ENCODE measurements around the gene POC1A. TPM values are rescaled to one million over a fixed set of nuclear protein-coding genes. Genes with fewer than 3 reads are reported as not detected.

The POC1A gene
- total and polyA plus RNA-seq, 2 experiments from 2014 or later, result 19.1 to 26.7 TPM

DNA sequence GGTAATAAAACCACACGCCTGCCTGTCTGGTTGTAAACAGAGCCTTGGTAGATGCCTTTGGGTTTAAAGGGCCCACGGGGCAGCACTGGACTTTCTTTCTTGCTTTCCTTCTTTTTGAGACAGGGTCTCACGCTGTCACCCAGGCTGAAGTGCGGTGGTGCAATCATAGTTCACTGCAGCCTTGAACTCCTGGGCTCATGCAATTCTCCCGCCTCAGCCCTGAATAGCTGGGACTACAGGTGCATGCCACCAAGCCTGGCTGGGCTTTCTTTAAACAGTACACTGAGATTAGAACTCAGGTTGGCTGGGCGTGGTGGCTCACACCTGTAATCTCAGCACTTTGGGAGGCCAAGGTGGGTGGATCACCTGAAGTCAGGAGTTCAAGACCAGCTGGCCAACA is 42.2 kb downstream of the POC1A start:
- no peaks in the 10 kb centered on the region for H3K27me3 ChIP-seq (ENCODE audit: insufficient read depth)
- H3K4me3 Mint-ChIP-seq, result no peak overlapping the region
- H3K36me3 Mint-ChIP-seq (ENCODE audit: low read depth), result peaks cover 18% of the 10 kb centered on the region
- no peak overlapping the region for H3K27ac Mint-ChIP-seq
- H3K27ac ChIP-seq (ENCODE audit: low read depth), result no peak overlapping the region
- no peaks in the 10 kb centered on the region for H4K20me1 ChIP-seq (replicated peaks; ENCODE audit: insufficient read depth)
- no peaks in the 10 kb centered on the region; the same call in 1 of the 2 replicates for H3K36me3 ChIP-seq (ENCODE audit: insufficient read depth)
- DNase-seq (ENCODE audit: low spot score) (no peak), ATAC-seq (no peak)
- H3K4me1 Mint-ChIP-seq, result no peaks in the 10 kb centered on the region; the same call in 2 of the 3 replicates
- no peaks in the 10 kb centered on the region for H3K79me2 ChIP-seq (replicated peaks; ENCODE audit: insufficient read depth)
- H3K9me3 Mint-ChIP-seq, result no peaks in the 10 kb centered on the region
- no peaks in the 10 kb centered on the region for H3K9me2 ChIP-seq (ENCODE audit: insufficient read depth)
- no peak overlapping the region for H3K4me3 ChIP-seq
- TF ChIP-seq, protein P1, sequence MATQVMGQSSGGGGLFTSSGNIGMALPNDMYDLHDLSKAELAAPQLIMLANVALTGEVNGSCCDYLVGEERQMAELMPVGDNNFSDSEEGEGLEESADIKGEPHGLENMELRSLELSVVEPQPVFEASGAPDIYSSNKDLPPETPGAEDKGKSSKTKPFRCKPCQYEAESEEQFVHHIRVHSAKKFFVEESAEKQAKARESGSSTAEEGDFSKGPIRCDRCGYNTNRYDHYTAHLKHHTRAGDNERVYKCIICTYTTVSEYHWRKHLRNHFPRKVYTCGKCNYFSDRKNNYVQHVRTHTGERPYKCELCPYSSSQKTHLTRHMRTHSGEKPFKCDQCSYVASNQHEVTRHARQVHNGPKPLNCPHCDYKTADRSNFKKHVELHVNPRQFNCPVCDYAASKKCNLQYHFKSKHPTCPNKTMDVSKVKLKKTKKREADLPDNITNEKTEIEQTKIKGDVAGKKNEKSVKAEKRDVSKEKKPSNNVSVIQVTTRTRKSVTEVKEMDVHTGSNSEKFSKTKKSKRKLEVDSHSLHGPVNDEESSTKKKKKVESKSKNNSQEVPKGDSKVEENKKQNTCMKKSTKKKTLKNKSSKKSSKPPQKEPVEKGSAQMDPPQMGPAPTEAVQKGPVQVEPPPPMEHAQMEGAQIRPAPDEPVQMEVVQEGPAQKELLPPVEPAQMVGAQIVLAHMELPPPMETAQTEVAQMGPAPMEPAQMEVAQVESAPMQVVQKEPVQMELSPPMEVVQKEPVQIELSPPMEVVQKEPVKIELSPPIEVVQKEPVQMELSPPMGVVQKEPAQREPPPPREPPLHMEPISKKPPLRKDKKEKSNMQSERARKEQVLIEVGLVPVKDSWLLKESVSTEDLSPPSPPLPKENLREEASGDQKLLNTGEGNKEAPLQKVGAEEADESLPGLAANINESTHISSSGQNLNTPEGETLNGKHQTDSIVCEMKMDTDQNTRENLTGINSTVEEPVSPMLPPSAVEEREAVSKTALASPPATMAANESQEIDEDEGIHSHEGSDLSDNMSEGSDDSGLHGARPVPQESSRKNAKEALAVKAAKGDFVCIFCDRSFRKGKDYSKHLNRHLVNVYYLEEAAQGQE (IDR thresholded peaks at IDR 0.05; ENCODE audit: unreplicated experiment), result no peak
- no peak for TF ChIP-seq EZH2phosphoT487 (IDR thresholded peaks at IDR 0.05; ENCODE audit: unreplicated experiment)
- no peak for TF ChIP-seq ZNF114 (CRISPR knock-in tag; IDR thresholded peaks at IDR 0.05)
- no peak for TF ChIP-seq STAT1 (IDR thresholded peaks at IDR 0.05; ENCODE audit: unreplicated experiment)
- no peak for TF ChIP-seq JUNB (IDR thresholded peaks at IDR 0.05; ENCODE audit: unreplicated experiment)
- TF ChIP-seq, protein P2, sequence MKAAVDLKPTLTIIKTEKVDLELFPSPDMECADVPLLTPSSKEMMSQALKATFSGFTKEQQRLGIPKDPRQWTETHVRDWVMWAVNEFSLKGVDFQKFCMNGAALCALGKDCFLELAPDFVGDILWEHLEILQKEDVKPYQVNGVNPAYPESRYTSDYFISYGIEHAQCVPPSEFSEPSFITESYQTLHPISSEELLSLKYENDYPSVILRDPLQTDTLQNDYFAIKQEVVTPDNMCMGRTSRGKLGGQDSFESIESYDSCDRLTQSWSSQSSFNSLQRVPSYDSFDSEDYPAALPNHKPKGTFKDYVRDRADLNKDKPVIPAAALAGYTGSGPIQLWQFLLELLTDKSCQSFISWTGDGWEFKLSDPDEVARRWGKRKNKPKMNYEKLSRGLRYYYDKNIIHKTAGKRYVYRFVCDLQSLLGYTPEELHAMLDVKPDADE (IDR thresholded peaks at IDR 0.05), result no peak
- TF ChIP-seq CREB1 (CRISPR knock-in tag; IDR thresholded peaks at IDR 0.05; ENCODE audit: low read depth), result no peak
- no peak for TF ChIP-seq ZNF331 (CRISPR knock-in tag; IDR thresholded peaks at IDR 0.05; ENCODE audit: low read depth)
- TF ChIP-seq EZH2 (IDR thresholded peaks at IDR 0.05; ENCODE audit: low read depth, unreplicated experiment), result no peak
- H3K4me1 ChIP-seq (ENCODE audit: insufficient read depth), result no peaks in the 10 kb centered on the region
- H3K4me2 ChIP-seq, result no peak overlapping the region
- no peak overlapping the region for H2AFZ ChIP-seq
- no peaks in the 10 kb centered on the region for H3F3A ChIP-seq (replicated peaks; ENCODE audit: low read depth)
- peaks cover under 1% of the 10 kb centered on the region for H3K27me3 Mint-ChIP-seq (ENCODE audit: insufficient read depth, low read depth, poor library complexity)

DNA sequence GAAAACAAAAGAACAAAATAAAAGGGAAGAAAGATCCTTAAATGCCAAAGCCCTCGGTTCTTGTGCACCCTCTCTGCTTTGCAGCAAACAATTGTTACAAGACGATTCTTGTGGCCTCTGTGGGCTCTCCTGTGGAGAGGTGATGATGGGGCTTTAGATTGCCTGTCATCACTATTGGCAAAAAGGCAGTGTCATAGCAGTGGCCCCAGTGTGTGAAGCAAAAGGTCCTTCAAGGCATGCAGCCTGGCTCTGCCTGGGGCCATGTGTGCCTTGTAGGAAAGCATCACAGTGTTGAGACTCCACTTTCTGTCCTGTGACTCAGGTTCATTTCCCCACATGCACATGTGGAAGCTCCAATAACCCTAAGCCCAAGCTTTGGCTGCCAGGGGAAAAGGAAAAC is 43.7 kb downstream of the POC1A start:
- Histone ChIP-seq H4K20me1 (replicated peaks; ENCODE audit: insufficient read depth) (no peaks in the 10 kb centered on the region), H3K36me3 (ENCODE audit: insufficient read depth) (no peaks in the 10 kb centered on the region; the same call in 1 of the 2 replicates), H3K27me3 (ENCODE audit: insufficient read depth) (no peaks in the 10 kb centered on the region), H3K79me2 (replicated peaks; ENCODE audit: insufficient read depth) (no peaks in the 10 kb centered on the region), H3K4me3 (no peak overlapping the region), H3K4me1 (ENCODE audit: insufficient read depth) (no peaks in the 10 kb centered on the region), H3F3A (replicated peaks; ENCODE audit: low read depth) (no peaks in the 10 kb centered on the region), H3K4me2 (no peak overlapping the region), H3K9me2 (ENCODE audit: insufficient read depth) (no peaks in the 10 kb centered on the region), H2AFZ (no peak overlapping the region), H3K27ac (ENCODE audit: low read depth) (no peak overlapping the region)
- no peaks in the 10 kb centered on the region for H3K9me3 Mint-ChIP-seq
- no peak overlapping the region for H3K27ac Mint-ChIP-seq
- DNase-seq (ENCODE audit: low spot score), result no peak
- no peak overlapping the region for H3K4me3 Mint-ChIP-seq
- ATAC-seq, result no peak
- no peak for TF ChIP-seq EZH2 (IDR thresholded peaks at IDR 0.05; ENCODE audit: low read depth, unreplicated experiment)
- H3K4me1 Mint-ChIP-seq, result no peaks in the 10 kb centered on the region; the same call in 2 of the 3 replicates
- H3K36me3 Mint-ChIP-seq (ENCODE audit: low read depth), result peaks cover 23% of the 10 kb centered on the region
- H3K27me3 Mint-ChIP-seq (ENCODE audit: insufficient read depth, low read depth, poor library complexity), result no peaks in the 10 kb centered on the region

All from GM23338 (cell line).